ENCODE data around the gene IL7R. TPM values are rescaled to one million over a fixed set of nuclear protein-coding genes. Genes with fewer than 3 reads are reported as not detected.

The IL7R gene
- total and polyA plus RNA-seq, 10 of the 15 experiments (the other 5 are each of a cell fraction or from before 2014, with no cell fraction given): 0.40 to 21.1 (median 0.85) TPM

DNA sequence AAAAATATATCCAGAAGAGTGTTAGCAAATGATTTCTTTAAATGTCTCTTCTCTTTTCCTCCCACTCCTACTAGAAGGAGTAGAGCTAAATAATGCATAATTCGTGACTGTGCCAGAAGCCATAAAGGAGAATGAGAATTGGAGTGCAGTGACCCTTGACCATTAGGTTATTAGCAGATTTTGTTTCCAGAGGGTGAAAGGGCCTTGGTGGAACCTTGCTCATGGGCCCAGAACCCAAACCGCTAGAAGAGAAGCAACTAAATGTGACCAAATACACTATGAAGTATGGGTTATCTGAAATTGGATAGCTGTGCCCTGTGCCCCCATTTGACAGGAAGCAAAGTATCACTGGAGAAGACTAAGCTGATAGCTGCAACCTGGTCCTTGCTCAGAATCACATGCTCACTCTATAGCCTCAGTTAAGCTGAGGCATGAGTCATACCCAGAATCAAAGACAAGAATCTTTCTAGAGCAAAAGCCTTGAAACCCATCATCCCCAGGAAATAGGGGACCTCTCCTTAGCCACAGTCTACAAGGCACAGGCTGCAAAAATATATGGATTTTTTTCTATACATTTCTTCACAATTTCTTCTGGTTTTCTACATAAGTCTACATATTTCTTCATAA, 45.5 kb downstream of the IL7R start (continued):
- TF ChIP-seq, protein P1, sequence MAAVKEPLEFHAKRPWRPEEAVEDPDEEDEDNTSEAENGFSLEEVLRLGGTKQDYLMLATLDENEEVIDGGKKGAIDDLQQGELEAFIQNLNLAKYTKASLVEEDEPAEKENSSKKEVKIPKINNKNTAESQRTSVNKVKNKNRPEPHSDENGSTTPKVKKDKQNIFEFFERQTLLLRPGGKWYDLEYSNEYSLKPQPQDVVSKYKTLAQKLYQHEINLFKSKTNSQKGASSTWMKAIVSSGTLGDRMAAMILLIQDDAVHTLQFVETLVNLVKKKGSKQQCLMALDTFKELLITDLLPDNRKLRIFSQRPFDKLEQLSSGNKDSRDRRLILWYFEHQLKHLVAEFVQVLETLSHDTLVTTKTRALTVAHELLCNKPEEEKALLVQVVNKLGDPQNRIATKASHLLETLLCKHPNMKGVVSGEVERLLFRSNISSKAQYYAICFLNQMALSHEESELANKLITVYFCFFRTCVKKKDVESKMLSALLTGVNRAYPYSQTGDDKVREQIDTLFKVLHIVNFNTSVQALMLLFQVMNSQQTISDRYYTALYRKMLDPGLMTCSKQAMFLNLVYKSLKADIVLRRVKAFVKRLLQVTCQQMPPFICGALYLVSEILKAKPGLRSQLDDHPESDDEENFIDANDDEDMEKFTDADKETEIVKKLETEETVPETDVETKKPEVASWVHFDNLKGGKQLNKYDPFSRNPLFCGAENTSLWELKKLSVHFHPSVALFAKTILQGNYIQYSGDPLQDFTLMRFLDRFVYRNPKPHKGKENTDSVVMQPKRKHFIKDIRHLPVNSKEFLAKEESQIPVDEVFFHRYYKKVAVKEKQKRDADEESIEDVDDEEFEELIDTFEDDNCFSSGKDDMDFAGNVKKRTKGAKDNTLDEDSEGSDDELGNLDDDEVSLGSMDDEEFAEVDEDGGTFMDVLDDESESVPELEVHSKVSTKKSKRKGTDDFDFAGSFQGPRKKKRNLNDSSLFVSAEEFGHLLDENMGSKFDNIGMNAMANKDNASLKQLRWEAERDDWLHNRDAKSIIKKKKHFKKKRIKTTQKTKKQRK (IDR thresholded peaks at IDR 0.05; ENCODE audit: low read depth, low read length): no peak
- TF ChIP-seq FOS (IDR thresholded peaks at IDR 0.05; ENCODE audit: borderline replicate concordance, extremely low read depth, insufficient read length) (no peak), CHD2 (IDR thresholded peaks at IDR 0.05; ENCODE audit: borderline replicate concordance, low read depth, low read length) (no peak), SUPT20H (IDR thresholded peaks at IDR 0.05; ENCODE audit: borderline replicate concordance, control insufficient read depth, low read depth, low read length) (no peak), PML (IDR thresholded peaks at IDR 0.05; ENCODE audit: low read length) (no peak), STAT1 (conservative IDR thresholded peaks at IDR 0.05) (no peak), RAD21 (IDR thresholded peaks at IDR 0.05; ENCODE audit: insufficient read depth, low read depth, low read length) (no peak), ZBED1 (IDR thresholded peaks at IDR 0.05; ENCODE audit: borderline replicate concordance) (no peak), NFYB (IDR thresholded peaks at IDR 0.05; ENCODE audit: insufficient read depth, low read depth, low read length) (0 out of 2 replicates have a peak, but pooled peaks have one; percentile 11), SIN3A (IDR thresholded peaks at IDR 0.05; ENCODE audit: low read depth, low read length) (no peak), CBX3 (IDR thresholded peaks at IDR 0.05; ENCODE audit: borderline replicate concordance, low read depth) (no peak)
- TF ChIP-seq, protein P2, sequence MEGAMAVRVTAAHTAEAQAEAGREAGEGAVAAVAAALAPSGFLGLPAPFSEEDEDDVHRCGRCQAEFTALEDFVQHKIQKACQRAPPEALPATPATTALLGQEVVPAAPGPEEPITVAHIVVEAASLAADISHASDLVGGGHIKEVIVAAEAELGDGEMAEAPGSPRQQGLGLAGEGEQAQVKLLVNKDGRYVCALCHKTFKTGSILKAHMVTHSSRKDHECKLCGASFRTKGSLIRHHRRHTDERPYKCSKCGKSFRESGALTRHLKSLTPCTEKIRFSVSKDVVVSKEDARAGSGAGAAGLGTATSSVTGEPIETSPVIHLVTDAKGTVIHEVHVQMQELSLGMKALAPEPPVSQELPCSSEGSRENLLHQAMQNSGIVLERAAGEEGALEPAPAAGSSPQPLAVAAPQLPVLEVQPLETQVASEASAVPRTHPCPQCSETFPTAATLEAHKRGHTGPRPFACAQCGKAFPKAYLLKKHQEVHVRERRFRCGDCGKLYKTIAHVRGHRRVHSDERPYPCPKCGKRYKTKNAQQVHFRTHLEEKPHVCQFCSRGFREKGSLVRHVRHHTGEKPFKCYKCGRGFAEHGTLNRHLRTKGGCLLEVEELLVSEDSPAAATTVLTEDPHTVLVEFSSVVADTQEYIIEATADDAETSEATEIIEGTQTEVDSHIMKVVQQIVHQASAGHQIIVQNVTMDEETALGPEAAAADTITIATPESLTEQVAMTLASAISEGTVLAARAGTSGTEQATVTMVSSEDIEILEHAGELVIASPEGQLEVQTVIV (IDR thresholded peaks at IDR 0.05; ENCODE audit: borderline replicate concordance, partially characterized antibody): no peak
- TF ChIP-seq, protein P3, sequence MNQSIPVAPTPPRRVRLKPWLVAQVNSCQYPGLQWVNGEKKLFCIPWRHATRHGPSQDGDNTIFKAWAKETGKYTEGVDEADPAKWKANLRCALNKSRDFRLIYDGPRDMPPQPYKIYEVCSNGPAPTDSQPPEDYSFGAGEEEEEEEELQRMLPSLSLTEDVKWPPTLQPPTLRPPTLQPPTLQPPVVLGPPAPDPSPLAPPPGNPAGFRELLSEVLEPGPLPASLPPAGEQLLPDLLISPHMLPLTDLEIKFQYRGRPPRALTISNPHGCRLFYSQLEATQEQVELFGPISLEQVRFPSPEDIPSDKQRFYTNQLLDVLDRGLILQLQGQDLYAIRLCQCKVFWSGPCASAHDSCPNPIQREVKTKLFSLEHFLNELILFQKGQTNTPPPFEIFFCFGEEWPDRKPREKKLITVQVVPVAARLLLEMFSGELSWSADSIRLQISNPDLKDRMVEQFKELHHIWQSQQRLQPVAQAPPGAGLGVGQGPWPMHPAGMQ (IDR thresholded peaks at IDR 0.05; ENCODE audit: borderline replicate concordance): no peak
- TF ChIP-seq, protein P4, sequence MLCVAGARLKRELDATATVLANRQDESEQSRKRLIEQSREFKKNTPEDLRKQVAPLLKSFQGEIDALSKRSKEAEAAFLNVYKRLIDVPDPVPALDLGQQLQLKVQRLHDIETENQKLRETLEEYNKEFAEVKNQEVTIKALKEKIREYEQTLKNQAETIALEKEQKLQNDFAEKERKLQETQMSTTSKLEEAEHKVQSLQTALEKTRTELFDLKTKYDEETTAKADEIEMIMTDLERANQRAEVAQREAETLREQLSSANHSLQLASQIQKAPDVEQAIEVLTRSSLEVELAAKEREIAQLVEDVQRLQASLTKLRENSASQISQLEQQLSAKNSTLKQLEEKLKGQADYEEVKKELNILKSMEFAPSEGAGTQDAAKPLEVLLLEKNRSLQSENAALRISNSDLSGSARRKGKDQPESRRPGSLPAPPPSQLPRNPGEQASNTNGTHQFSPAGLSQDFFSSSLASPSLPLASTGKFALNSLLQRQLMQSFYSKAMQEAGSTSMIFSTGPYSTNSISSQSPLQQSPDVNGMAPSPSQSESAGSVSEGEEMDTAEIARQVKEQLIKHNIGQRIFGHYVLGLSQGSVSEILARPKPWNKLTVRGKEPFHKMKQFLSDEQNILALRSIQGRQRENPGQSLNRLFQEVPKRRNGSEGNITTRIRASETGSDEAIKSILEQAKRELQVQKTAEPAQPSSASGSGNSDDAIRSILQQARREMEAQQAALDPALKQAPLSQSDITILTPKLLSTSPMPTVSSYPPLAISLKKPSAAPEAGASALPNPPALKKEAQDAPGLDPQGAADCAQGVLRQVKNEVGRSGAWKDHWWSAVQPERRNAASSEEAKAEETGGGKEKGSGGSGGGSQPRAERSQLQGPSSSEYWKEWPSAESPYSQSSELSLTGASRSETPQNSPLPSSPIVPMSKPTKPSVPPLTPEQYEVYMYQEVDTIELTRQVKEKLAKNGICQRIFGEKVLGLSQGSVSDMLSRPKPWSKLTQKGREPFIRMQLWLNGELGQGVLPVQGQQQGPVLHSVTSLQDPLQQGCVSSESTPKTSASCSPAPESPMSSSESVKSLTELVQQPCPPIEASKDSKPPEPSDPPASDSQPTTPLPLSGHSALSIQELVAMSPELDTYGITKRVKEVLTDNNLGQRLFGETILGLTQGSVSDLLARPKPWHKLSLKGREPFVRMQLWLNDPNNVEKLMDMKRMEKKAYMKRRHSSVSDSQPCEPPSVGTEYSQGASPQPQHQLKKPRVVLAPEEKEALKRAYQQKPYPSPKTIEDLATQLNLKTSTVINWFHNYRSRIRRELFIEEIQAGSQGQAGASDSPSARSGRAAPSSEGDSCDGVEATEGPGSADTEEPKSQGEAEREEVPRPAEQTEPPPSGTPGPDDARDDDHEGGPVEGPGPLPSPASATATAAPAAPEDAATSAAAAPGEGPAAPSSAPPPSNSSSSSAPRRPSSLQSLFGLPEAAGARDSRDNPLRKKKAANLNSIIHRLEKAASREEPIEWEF (IDR thresholded peaks at IDR 0.05; ENCODE audit: insufficient replicate concordance, low read depth, low read length): no peak
- TF ChIP-seq, protein P5, sequence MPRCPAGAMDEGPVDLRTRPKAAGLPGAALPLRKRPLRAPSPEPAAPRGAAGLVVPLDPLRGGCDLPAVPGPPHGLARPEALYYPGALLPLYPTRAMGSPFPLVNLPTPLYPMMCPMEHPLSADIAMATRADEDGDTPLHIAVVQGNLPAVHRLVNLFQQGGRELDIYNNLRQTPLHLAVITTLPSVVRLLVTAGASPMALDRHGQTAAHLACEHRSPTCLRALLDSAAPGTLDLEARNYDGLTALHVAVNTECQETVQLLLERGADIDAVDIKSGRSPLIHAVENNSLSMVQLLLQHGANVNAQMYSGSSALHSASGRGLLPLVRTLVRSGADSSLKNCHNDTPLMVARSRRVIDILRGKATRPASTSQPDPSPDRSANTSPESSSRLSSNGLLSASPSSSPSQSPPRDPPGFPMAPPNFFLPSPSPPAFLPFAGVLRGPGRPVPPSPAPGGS (IDR thresholded peaks at IDR 0.05; ENCODE audit: borderline replicate concordance, insufficient read depth, low read depth, low read length, poor library complexity, severe bottlenecking): no peak

Data from GM12878 (cell line).